Daoy (cell line): Measurements from ENCODE around the gene PPTC7. TPM values are rescaled to one million over a fixed set of nuclear protein-coding genes. Genes with fewer than 3 reads are reported as not detected.
"Not testable (repeated sequence)": the region's sequence is repeated elsewhere in the genome, so short reads cannot be mapped to it uniquely, and the experiment has no call there.

ENCODE experiments used
- DNase-seq: peaks from one replicate; pipeline ENCODE4 v3.0.0-alpha.2; 2015; ENCODE audit warnings: low read depth
- total RNA-seq: library from RNA; depleted of rRNA; stranded (reverse); fragments of >200 nt; shearing (Covaris generic); gene quantifications from 2 replicates; pipeline ENCODE4 v1.2.3, GENCODE V29; 2014; rRNA removed

The PPTC7 gene
- 4.4 and 8.8 TPM in 2 replicates for total RNA-seq

- DNase-seq: peak; percentile 97
Measured at GRCh38 chr12:110583137-110584059, at the start of gene PPTC7. Gene PPTC7, minus strand, starts transcription at chr12:110583318. Its CDS starts 287 bp downstream, at chr12:110583031.

- no peak for DNase-seq
Measured at GRCh38 chr12:110627500-110628195, 44.5 kb upstream of the PPTC7 start.

GRCh38 chr12:110622582-110622981 is 39.5 kb upstream of the PPTC7 start:
- DNase-seq: no peak

GRCh38 chr12:110619534-110619953 is 36.4 kb upstream of the PPTC7 start:
- DNase-seq: no peak

- DNase-seq: no peak
Measured at GRCh38 chr12:110616471-110617115, 33.5 kb upstream of the PPTC7 start.

- DNase-seq: no peak
Measured at GRCh38 chr12:110615171-110615570, 32.1 kb upstream of the PPTC7 start.

GRCh38 chr12:110613771-110614684 is 30.9 kb upstream of the PPTC7 start, which contains the start of gene TCTN1:
Gene TCTN1, plus strand, starts transcription at chr12:110614129. Its CDS starts 54 bp downstream, at chr12:110614183.
- peak; percentile 98 for DNase-seq

- DNase-seq: no peak
Measured at GRCh38 chr12:110613071-110613770, 30.1 kb upstream of the PPTC7 start.

- DNase-seq: no peak
Measured at GRCh38 chr12:110606253-110606611, 23.1 kb upstream of the PPTC7 start.

GRCh38 chr12:110602085-110602814 is 19.1 kb upstream of the PPTC7 start:
- peak; percentile 48 for DNase-seq

- peak; percentile 18 for DNase-seq
Measured at GRCh38 chr12:110600254-110600653, 17.1 kb upstream of the PPTC7 start.

GRCh38 chr12:110599334-110599733 is 16.2 kb upstream of the PPTC7 start:
- DNase-seq: no peak

- DNase-seq: no peak
Measured at GRCh38 chr12:110597885-110598284, 14.8 kb upstream of the PPTC7 start.

GRCh38 chr12:110592919-110593318 is 9.8 kb upstream of the PPTC7 start:
- not testable (repeated sequence) for DNase-seq

- DNase-seq: no peak
Measured at GRCh38 chr12:110592078-110592477, 9.0 kb upstream of the PPTC7 start.

GRCh38 chr12:110591451-110592051 is 8.4 kb upstream of the PPTC7 start:
- no peak for DNase-seq

- DNase-seq: no peak
Measured at GRCh38 chr12:110590806-110591326, 7.7 kb upstream of the PPTC7 start.

GRCh38 chr12:110590059-110590458 is 6.9 kb upstream of the PPTC7 start:
- DNase-seq: no peak

- DNase-seq: not testable (repeated sequence)
Measured at GRCh38 chr12:110587102-110587501, 4.0 kb upstream of the PPTC7 start.
